ENCODE results near the gene SEZ6L.

Gene SEZ6L

DNA sequence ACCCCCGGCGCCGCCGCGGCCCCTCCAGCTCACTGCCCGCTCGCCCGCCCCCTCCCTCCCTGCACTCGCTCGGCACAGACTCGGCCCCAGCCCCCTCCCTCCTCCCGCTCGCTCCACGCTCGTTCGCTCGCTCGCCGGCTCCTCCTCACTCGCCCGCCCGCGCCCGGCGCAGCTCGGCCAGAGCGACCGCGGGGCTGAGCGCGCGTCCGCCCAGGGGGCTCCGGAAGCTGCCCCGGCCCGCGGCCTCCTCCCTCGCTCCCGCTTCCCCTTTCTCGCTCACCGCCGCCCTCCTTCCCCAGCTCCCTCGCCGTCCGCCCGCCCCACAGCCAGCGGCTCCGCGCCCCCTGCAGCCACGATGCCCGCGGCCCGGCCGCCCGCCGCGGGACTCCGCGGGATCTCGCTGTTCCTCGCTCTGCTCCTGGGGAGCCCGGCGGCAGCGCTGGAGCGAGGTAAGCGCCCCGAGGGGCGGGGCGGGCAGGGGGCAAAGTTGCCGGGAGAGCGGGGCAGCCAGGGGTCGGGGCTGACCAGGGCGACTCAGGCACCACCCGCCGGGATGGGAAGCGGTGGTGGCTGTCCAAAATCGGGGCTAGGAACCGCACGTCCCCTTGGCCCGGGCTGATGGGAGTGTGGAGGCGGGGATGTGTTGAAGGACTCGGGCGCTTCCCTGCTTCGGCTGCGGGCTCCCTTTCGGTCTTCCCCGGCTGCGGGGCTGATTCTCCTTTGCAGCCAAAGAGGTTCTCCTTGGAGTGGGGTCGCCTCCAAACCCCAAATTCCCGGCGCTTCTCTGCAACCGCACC, at the start of gene SEZ6L:
Gene SEZ6L, plus strand, starts transcription at position 148 of the 797 bp plus-strand sequence. Its CDS starts 208 bp downstream, at position 356.
- no peak for DNase-seq (ENCODE audit: low read depth)

DNA sequence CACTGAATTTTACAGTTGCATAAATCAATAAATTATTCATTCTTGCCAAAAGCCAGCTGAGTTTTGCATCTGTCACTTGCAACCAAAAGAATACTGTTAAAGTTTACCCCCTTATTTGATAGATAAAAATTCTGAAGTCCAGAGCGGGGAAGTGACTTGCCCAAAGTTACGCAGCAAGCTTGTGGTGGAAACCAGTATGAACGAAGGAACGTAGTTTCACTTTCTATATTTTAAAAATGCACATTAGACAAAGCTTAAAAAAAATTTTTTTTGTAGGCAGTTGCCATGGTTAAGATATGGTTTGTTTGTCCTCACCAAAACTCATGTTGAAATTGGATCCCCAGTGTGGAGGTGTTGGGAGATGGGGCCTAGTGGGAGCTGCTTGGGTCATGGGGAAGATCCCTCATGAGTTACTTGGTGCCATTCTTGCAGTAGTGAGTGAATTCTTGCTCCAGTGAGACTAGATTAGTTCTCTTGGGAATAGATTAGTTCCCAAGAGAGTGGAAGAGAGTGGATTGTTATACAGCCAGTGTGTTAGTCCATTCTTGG, 46.3 kb upstream of the SEZ6L start:
- DNase-seq (ENCODE audit: low read depth): no peak

DNA sequence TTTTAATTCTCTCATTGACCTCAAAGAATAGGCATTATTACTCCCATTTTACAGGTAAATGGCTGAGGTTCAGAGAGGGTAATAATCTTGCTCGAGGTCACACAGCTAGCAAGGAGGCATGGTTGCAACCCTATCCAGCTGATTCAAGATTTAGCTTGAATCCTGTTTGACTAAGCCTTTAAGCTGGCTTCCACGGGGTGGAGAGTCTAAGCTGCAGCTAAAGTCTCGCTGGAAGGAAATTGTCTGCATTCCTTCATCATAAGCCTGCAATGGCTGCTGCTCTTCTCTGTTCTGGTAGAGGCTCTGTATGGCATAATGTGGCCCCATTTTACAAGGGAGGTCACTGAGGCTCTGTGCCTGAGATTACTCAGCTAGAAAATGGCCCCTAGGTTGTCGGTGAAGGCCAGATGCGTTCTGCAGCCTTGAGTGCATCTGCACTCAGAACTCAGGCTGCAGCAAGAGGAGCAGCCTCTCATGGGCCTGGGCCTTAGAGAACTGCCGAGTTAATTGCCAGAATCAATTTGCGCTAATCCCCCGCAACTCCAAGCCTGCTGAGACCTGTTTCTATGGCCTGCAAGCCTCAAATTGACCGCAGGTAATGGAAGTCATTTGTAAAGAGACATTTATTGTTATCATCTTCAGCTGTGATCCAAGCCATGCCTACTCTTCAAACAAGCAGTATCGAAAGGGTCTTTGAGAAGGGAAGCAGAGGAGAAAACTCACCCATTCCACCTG, 44.1 kb upstream of the SEZ6L start:
- DNase-seq (ENCODE audit: low read depth): no peak

DNA sequence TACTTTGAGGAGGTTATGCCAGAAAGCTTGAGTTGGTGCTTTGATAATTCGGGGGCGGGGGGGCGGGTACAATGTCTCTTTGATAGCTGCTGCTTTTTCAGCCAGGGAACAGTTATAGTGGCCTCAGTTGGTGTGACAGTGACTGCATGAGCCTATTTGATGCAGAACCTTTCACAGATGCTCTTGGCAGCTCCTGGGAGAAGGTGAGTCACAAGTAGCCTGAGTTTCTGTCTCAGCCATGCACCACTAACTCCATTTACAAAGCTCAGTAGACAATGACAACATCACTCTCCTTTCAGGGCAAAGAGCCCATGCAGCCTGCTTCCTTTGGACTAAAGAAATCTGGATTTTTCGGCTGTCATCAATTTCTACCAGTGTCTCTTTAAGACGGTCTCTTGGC, 42.1 kb upstream of the SEZ6L start:
- no peak for DNase-seq (ENCODE audit: low read depth)

DNA sequence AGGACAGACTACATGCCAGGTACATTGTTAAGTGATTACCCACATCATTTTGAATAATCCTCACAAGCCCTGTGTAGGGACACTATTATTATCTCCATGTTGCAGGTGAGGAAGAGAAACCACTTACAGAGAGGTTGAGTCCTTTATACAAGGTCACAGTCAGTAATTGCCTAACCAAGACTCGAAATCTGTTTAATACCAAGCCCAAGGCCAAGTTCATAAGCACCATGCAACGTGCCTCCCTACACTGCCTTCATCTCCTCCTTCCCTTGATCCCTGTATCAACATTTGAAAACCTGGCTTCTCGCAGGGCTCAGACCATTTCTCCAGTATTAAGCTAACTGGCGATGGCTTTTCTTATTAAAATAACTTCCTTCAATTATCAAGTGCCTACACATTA, 41.7 kb upstream of the SEZ6L start:
- DNase-seq (ENCODE audit: low read depth): no peak

DNA sequence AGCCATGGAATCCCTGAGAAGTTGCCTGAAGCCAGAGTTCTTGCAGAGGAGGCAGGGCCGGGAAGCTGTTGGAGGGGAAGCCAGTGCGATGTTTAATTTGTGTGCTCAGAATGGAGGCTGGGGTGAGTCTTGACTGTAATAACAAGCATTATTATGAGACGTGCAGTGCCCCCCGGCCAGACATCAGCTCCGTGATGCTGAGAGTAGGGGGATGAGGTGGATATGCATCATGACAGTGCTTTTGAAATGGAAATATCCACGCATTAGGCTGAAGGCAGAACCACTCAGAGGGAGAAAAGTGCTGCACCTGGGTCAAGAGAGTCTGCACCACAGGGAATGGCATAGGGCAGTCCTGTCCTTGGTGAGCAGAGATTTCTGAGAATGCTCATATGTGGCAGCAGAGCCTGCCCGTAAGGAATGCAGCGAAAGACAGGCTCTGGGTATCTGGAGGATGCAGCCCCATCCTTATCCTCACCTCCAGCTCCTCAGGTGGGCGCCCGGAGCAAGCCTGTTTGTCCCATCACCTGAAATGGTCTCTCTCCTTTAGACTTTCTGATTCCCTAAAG, 37.6 kb upstream of the SEZ6L start:
- DNase-seq (ENCODE audit: low read depth): no peak

DNA sequence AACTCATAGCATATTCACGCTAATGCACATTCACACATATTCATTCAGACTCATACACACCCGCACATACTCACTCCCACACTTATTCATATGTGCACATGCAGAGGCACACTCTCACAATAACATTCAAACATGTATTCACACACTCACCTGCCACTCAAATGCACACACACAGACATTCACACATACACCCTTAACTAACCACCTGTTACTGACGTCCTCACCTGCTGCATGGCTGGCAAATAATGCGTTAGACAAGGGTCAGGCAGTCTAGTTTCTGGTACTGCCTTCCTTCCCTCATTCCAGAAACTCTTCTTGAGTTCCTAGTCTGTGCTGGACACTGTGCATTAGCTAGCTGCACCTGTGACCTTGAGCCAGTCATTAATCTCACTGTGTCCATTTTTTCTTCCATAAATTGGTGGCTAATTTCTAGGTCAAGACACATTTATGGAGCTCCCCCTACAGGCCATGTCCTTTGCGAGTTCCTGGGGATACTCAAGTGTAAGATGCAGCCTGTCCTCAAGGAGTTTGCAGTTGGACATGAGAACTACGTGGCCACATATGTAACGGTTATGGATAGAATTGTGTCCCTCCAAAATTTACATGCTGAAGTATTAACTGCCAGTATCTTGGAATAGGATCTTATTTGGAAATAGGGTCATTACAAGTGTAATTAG, 34.5 kb upstream of the SEZ6L start:
- no peak for DNase-seq (ENCODE audit: low read depth)

DNA sequence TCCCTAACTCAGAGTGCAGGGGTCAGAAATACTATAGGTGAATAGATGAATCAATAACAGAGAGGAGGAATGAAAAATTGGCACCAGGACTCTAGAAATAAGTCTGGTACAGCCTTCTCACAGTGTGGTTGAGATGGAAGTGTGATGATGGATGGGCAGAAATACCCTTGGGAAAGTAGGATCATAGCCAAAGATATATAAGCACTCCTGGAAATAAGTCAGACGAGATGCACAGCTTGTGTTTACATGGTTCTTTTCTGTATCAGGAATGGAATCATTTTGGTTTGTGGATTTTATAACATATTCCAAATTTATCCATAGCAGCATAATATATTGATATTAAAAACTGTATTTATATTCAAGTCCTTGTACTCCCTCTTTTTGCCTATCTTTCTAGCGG, 33.5 kb upstream of the SEZ6L start:
- no peak for DNase-seq (ENCODE audit: low read depth)

DNA sequence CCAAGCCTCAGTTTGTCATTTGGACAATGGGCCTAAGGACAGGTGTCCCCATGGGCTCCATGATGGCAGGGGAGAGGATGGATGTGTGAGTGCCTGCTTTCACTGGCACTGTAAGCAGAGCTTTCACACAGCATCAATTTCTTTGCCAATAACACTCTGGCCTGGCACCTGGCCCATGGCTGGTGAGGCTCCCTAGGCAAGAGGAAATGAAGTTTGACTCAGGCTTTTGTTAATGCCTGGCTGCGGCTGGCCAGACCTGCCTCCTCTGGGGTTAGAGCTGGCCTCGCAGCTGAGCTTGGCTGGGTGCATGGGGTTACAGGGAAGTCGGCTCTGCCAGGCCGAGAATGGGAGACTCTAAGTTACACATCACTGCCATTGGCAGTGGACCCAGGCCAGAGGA, 30.0 kb upstream of the SEZ6L start:
- no peak for DNase-seq (ENCODE audit: low read depth)

DNA sequence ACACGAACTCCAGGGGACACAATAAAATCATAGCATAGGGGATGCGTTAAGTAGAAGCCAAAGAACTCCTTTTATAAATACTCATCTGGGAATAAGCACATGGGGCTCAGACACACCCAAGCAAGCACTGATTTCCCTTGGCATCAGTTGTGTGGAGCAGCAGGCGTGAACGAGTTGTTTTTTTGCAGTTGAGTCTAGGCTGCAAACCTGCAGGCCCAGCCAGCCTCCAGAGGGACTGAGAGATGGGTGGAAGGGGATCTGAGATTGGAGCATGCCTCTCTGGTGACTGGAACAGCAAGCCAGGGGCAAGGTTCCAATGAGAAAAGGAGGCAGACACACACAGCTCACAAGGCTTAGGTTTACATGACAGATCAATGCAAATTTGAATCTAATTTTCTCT, 27.4 kb upstream of the SEZ6L start:
- no peak for DNase-seq (ENCODE audit: low read depth)

DNA sequence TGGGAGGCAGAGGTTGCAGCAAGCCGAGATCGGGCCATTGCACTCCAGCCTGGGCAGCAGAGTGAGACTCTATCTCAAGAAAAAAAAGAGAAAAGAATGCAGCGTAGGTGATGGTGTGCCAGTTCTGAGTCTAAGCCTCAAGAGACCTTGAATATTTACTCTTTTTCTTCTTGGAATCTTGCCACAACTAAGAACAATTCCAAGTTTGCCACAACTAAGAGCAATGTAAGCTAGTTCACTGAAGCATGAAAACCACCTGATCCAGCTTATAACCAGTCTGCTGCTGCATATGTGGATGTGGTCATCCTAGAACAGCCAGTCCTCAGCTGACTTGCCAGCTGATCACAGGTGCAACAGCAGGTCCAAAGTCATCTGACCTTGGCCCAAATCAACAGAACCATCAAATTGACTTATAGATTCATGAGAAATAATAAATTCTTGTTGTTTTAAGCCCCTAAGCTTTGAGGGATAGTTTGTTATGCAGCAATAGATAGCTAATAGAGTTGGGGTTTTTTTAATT, 25.4 kb upstream of the SEZ6L start:
- no peak for DNase-seq (ENCODE audit: low read depth)

DNA sequence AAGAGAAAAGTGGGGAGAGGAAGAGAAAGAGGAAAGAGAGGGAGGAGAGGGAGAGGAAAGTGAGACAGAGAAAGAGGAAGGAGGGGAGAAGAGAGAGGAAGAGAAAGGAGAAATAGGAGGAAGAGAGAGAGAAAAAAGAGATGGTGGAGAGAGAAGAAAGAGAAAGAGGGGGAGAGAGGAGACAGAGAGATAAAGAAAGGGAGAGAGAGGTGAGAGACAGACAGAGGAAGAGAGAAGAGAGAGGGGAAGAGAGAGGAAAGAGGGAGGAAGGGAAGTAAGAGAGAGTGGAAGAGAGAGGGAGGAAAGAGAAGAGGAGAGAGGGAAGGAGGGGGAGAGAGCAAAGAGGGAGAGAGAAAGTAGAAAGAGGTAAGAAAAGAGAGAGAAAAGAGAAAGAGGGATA, 9.4 kb upstream of the SEZ6L start:
- no peak for DNase-seq (ENCODE audit: low read depth)

DNA sequence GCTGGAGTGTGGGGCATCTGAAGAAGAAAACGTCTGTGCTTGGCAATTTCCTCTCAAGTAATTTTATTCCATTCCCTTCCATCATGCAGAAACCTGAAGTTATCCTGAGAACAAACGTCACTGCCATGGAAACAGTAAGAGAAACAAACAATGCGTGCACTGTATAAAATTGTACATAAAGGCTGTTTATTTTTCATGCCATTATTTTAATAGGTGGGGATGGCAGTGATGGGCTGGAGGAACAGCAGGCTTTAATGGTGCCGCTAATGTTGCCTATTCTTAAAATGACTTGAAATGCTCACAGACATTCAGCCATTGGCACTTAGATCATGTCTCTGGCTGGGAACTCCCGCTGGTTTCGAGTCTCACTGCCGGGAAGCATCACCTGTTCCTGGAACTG, 7.5 kb upstream of the SEZ6L start:
- DNase-seq (ENCODE audit: low read depth): no peak

DNA sequence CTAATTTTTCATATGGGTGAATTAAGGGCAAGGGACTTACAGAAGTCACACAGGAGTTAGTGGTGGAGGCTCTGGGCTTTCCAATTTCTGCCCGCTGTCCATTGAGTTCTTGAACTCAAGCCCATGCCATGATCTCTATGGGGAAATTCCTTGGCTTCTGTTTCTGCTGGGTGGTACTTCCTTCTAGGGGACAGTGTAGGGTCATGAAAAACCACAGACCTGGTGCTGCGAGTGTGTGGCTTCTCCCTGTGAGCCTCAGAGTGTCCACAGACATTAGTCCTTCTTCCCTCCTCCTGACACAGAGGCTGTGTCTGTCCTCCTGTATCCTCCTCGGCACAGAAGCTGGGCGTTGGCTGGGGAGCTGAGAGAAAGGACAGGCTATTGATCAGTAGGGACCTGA, 6.3 kb upstream of the SEZ6L start:
- DNase-seq (ENCODE audit: low read depth): no peak

DNA sequence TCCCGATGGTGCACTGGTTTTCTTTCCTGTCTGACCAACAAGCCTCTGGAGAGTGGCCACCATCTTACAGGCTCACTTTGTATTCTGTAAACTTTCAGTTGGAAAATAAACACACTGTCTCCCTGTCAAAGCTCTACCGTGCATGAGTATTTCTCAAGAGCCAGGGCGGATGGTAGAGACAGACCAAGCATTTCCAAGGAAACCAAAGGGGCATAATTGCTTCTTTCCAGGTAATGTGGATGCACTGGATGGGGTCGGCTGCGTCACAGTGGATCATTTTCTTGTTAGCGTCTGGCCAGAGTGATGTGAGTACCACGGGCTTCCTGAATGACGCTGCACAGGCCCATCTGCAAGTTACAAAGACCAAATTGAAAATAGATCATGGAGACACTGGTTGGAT, 5.1 kb upstream of the SEZ6L start:
- no peak for DNase-seq (ENCODE audit: low read depth)

DNA sequence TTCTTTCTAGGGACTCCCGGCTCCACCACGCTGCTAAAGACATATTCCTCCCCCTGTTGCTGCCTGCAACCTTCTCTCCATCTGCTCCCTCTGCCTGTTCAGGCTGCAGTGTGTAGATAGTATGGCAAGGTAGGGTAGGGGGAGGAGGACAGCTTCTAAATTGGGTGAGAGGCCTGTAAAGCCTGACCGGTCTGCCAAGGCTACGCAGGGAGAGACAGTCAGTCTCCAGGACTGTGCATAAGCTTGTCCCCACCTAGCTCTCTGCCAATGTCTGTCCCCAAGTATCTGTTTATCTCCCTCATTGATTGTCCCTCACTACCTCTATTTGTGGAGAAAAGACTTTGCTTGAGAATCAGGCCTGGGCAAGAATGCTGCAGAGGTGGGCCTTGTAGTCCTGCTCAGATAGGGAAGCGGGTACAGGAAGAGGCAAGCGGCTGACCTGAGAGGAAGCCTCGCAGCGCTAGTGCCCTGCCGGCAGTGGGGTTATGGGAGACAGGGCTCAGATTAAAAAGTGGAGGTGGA, 871 bp upstream of the SEZ6L start:
- no peak for DNase-seq (ENCODE audit: low read depth)

DNA sequence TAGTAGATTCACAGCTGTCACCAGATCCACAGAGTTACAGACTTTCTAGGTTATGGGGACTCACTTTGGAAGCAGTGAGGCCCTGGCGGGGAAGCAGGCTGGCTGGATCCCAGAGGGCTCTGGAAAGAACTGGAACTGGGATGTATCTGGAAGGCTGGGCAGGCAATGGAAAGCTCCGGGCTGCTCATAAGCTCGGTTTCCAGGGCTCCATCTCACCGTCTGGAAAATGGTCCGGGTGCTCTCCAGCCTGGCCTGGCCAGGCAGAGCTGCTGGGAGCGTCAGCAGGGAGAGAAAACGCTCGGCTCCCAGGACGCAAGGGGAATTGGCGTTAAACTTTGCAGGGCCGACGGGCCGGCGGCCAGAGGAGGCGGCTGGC, 335 bp upstream of the SEZ6L start:
- DNase-seq (ENCODE audit: low read depth): no peak

DNA sequence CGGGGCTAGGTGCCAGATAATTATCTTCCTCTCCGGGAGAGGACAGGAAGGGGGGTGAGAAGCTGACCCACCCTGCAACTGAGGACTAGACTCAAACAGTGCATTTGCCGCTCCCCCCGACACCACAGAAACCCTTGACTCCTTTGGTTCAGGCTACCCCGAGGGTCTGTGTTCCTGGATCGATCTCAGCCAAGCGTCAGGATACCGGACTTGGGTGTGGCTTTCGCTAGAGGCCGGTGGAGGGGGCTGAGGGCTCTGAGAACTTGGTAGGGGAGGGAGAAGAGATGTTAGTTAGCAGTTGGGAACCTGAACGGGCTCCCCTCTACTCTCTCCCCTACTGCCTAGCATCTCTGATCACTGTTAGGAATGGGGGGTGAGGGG, 840 bp downstream of the SEZ6L start:
- DNase-seq (ENCODE audit: low read depth): no peak

DNA sequence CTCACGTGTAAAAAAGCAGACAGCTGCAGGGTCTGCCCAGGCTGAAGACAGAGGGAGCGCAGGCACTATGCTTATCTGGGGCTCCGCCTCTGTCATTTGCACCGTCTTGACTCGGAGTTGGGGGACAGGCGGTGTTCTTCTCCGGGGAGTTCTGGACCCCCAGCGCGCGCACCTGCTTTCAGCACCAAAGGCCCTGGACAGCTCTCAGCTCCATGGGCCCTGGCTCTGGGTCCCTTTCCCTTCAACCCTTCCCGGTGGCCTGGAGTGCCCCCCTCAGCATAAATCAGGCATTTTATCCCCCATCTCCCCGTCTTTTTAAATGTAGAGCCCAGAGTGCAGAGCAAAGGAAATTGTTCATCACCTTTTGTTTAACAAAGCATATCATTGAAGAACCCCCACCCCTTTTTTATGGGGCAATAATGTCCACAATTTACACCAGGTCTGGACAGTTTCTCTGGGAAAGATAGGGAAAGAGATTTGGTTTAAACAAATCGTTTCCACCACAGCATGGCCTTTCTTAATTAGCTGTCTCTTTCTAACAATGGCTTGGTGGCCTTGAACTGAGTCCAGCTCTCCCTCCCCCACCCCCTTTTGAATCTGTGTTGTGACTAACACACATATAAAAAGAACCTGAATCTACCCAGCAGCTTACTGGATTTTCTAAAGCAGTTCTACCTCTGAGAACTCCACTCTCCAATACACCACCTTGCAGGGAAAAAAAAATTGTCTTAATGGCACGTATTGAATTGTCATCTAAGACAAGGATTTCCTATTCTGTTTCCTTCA, 1.7 kb downstream of the SEZ6L start:
- DNase-seq (ENCODE audit: low read depth): no peak

DNA sequence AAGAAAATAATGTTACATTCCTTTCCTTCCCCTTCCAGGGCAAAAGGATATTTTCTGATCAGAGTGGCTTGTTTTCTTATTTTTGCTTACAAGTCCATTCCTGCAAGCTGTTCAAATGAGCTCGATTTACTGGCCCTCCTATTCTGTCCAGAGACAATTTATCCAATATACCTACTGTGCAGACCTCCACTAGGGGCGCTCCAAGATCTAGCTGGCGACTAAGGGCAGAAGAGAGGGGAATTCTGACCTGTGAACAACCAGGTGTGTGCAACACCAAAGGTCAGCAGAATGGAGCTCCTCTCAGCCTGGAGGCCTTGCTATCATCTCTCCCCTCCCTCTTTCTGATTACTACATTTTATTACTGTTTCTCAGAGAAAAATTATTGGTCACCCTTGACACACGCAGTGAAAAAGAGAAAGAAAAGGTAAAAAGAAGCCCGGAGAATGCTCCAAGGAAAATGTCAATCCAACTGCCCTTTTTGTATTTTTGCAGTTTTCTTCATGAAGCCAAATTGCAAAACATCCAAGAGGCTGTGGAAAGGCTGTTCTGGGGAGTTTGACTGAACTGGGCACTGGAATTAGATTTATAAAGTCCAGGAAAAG, 3.2 kb downstream of the SEZ6L start:
- peak; percentile 11 for DNase-seq (ENCODE audit: low read depth)

DNA sequence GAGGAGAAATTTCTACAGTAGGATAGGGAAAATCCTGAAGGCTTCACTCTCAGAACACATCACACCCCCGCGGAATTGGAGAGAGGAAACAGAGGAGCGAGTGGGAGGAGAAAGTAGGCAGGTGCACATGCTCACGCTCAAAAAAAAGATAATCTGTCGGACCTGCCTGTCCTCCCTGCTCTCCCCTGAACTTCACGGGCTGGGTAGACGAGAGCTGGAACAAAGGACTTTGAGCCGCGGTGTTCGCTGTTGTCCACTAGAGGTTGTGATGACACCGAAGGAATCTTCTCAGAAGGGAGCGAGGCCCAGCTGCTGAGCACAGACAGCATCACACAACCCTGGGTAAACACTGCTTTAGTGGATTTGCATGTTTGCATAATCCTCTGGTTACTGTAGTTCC, 5.0 kb downstream of the SEZ6L start:
- no peak for DNase-seq (ENCODE audit: low read depth)
